GM19397 (cell line): ENCODE data around the gene SP1.
A peak's percentile ranks its signal among the peaks of the same experiment; 100 is the strongest.
"Not testable (repeated sequence)": the region's sequence is repeated elsewhere in the genome, so short reads cannot be mapped to it uniquely, and the experiment has no call there.

ENCODE experiments used
- ATAC-seq: cut with Tn5 transposase; IDR thresholded peaks from one replicate; pipeline ENCODE4 v1.9.1; 2021; ENCODE audit warnings: mild to moderate bottlenecking, moderate library complexity; ENCODE audit not compliant: unreplicated experiment

Gene SP1

DNA sequence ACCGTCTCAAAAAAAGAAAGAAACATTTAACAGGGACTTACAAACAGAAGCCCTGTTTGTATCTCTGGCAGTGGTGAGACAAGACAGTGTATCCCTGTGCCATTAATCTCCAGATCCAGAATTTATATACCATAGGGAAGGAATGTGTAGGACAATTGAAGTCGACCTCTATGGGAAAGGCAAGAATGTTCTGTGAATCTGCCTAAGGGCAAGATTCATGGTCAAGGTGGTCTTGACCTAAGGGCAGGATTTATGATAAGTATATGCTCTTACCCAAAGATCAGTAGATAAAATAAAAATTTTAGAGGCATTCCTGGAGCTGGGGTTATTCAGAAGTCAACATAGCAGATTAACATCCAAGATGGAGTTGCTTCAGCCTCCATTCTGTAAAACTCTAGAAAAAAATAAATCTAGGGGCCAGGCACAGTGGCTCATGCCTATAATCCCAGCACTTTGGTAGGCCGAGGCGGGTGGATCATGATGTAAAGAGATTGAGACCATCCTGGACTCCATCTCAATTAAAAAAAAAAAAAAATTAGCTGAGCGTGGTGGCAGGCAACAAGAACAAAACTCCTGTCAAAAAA is 21.0 kb upstream of the SP1 start:
- no peak for ATAC-seq

DNA sequence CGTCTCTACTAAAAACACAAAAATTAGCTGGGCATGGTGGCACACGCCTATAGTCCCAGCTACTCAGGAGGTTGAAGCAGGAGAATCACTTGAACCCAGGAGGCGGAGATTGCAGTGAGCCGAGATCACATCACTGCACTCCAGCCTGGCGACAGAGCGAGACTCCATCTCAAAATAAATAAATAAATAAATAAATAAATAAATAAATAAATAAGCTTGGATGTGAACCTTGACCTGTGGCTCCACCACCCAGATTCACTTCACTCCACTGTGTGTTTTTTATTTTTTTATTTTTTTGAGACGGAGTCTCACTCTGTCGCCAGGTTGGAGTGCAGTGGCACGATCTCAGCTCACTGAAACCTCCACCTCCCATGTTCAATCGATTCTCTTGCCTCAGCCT is 18.3 kb upstream of the SP1 start:
- not testable (repeated sequence) for ATAC-seq

DNA sequence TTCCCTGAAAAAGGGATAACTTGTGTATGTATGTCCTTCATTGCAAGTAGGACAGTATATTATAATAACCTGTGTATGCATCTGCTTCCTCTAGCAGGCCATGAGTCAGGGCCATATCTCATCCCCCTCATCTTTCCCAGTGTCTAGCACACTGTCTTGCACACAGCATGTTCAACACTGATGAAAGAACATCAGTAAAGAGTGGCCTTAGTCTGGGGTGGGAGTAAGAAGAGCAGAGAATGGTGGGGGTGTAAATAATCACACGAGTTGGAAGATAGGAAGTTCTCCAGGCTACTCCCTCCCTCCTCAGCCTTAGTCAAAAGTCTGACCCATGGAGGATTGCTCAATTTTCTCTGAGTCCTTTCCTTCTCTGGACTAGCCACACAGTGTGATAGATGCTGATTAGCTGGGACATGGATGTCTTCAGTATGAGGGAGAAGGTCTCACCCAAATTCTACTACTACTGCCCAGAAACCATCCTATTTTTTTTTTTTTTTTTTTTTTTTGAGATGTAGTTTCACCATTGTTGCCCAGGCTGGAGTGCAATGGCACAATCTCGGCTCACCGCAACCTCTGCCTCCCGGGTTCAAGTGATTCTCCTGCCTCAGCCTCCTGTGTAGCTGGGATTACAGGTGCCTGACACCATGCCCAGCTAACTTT is 14.6 kb upstream of the SP1 start:
- ATAC-seq: no peak

DNA sequence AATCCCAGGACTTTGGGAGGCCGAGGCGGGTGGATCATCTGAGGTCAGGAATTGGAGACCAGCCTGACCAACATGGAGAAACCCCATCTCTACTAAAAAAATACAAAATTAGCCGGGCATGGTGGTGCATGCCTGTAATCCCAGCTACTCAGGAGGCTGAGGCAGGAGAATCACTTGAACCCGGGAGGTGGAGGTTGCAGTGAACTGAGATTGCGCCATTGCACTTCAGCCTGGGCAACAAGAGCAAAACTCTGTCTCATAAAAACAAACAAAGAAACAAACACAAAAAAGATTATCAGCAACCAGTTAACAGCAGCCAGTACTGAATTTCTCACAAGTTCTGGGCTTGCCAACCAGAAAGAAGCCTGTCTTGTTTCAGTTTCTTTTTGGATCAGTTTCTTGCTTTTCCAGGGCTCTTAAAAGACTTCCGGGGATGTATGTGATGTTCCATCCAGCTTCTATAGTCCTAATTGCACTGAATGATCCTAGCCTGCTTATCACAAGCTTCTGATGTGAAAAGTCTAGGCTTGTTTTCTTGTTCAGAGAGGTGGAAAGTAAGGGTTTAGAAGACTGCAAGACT is 6.3 kb upstream of the SP1 start:
- not testable (repeated sequence) for ATAC-seq

DNA sequence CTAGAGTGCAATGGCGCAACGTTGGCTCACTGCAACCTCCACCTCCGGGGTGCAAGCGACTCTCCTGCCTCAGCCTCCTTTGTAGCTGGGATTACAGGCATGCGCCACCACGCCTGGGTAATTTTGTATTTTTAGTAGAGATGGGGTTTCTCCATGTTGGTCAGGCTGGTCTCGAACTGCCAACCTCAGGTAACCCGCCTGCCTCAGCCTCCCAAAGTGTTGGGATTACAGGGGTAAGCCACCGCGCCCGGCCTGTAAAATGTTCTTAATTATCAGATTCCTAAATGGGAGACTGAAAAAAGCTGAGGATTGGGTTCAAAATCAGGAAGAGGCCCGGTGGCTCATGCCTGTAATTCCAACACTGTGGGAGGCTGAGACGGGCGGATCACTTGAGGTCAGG is 5.7 kb upstream of the SP1 start:
- not testable (repeated sequence) for ATAC-seq

DNA sequence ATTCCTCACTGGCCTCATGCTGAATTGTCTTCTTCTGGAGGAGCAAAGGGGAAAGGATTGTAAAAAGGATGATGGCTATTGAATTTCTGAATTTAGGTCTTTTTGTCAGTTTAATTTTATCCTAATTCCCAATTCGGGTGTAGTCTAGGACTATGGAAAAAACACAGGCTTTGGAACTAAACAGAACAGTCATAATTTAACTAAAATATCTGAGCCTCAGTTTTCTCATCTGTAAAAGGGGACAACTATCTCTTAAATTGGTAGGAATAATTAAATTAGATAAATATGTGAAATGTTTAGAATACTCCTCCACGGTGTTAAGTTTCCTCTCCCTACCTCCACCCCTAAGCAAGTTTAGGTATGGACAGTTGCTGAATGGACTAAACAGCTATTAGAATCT is 3.2 kb upstream of the SP1 start:
- ATAC-seq: no peak

DNA sequence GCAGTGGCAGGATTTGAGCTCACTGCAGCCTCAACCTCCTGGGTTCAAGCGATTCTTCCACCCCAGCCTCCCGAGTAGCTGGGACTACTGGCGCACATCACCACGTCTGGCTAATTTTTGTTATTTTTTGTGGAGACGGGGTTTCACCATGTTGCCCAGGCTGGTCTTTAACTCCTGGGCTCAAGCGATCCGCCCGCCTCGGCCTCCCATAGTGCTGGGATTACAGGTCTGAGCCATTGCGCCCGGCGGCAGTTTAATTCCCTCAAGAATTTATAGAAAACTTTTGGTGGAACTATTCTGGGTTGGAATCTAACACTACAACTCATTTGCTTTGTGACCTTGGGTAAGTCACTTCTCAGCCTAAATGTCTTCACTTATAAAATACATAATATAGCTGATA is 1.8 kb upstream of the SP1 start:
- no peak for ATAC-seq

DNA sequence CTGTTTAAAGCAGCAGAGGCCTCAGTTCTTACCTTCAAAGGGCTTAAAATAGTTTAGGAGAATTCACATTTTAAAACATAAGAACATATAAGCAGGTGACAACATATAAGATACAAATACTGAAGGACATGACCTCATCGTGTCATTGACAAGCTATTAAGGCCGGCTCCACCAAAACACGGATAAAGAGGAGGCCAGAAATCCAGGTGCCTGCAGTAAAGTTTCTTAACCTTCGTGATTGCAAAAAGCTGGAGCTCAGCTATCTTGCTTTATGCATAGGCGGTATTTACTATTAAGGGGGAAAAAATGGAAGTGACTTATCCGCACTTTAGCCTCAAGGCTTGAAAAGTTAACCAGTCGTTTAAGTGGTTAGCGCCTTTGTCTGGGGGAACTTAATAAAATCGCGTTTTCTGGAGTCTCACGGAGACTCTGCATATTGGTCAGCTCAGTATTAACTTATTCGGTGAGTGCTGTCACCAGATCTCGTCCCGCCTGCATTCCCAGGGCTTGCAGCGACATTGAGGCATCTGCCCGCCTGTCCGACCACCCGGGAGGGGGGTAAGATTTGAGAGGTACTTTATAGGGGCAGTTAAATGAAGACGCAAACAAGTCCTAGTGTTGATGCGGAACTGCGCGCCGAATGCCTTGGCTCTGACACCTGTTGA is 1.1 kb upstream of the SP1 start:
- no peak for ATAC-seq

DNA sequence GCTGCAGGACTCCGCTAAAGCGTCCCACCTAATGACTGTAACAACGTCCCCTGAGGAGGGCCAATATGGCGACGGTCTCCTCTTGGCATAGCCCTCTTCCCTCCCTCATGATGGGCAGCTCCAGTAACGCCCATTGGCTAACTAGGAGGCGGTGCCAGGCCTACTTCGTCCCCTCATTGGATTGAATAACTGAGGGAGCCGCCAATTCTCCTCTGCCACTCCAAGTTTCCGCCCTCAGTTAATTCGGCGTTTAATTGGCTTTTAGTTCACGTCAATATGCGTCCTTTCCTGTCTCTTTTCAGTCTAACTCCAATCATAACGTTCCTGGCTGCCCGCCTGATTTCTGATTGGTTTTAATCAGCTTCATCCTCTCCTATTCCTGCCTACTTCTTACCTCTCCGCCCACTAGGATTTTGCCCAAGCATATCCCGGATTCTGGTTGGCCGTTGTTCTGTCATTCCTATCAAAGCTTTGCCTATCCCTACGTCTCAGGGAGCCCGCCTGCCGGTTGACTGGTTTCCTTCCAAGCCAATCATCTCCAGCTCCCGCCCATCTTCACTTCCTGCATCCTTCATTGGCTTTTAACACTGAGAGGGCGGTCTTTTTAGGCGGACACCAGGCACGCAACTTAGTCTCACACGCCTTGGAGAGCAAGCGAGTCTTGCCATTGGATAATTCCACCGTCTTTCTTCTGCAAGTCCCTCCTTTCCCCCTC is 430 bp upstream of the SP1 start:
- peak; percentile 59 for ATAC-seq

DNA sequence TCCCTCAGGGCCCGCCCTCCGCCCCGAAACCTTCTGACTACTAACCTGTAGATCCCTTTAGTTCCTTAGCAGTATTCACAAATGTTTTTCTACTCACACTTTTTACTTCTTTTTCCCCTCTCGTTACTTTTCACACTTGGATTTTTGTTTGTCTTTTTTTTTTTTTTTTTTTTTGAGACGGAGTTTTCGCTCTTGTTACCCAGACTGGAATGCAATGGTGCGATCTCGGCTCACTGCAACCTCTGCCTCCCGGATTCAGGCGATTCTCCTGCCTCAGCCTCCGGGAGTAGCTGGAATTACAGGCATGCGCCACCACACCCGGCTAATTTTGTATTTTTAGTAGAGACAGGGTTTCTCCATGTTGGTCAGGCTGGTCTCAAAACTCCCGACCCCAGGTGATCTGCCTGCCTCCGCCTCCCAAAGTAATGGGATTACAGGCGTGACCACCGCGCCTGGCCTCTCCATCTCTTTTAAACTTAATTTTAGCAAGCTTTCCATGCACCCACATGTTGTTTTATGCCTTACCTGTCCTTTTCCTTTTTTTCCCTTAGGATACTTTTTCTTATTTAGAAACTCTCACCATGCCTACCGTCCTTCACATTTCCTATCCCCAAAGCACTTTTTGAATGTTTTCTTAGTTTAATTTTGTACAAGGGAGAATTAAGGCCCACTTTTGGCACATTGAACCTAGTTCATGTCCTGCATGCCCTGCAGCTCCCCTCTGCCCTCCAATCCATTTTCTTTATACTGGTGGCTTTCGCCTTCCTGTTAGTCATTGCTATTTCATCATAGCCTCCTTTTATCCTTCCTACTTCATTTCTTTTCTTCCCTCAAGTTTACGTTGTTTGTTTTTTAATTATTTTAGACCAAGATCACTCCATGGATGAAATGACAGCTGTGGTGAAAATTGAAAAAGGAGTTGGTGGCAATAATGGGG is 1.1 kb downstream of the SP1 start:
- no peak for ATAC-seq

DNA sequence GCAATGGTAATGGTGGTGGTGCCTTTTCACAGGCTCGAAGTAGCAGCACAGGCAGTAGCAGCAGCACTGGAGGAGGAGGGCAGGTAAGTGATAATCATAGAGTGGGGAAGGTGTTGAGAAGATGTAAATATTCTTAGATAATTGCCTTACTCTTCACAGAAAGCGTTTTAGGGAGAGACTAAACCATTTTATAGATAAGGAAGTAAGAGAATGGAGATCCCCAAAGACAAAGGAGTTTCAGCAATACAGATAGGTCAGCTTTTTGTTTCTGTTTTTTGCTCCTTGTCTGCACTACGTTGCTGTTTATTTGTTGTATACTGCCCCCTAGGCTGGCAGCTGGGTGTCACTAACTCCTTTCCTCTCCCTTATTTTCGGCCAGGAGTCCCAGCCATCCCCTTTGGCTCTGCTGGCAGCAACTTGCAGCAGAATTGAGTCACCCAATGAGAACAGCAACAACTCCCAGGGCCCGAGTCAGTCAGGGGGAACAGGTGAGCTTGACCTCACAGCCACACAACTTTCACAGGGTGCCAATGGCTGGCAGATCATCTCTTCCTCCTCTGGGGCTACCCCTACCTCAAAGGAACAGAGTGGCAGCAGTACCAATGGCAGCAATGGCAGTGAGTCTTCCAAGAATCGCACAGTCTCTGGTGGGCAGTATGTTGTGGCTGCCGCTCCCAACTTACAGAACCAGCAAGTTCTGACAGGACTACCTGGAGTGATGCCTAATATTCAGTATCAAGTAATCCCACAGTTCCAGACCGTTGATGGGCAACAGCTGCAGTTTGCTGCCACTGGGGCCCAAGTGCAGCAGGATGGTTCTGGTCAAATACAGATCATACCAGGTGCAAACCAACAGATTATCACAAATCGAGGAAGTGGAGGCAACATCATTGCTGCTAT is 2.0 kb downstream of the SP1 start:
- no peak for ATAC-seq

DNA sequence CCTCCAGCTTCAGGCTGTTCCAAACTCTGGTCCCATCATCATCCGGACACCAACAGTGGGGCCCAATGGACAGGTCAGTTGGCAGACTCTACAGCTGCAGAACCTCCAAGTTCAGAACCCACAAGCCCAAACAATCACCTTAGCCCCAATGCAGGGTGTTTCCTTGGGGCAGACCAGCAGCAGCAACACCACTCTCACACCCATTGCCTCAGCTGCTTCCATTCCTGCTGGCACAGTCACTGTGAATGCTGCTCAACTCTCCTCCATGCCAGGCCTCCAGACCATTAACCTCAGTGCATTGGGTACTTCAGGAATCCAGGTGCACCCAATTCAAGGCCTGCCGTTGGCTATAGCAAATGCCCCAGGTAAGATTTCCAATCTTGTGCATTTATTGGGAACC is 3.3 kb downstream of the SP1 start:
- no peak for ATAC-seq

DNA sequence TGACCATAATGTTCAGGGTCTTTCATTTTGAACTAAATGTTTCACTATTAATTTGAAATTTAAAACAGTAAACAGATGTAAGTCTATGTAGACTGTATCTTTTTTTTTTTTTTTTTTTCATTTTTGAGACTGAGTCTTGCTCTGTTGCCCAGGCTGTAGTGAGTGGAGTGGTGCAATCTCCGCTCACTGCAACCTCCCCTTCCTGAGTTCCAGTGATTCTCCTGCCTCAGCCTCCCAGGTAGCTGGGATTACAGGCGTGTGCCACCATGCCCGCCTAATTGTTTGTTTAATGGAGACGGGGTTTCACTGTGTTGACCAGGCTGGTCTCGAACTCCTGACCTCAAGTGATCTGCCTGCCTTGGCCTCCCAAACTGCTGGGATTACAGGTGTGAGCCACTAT is 6.4 kb downstream of the SP1 start:
- ATAC-seq: not testable (repeated sequence)

DNA sequence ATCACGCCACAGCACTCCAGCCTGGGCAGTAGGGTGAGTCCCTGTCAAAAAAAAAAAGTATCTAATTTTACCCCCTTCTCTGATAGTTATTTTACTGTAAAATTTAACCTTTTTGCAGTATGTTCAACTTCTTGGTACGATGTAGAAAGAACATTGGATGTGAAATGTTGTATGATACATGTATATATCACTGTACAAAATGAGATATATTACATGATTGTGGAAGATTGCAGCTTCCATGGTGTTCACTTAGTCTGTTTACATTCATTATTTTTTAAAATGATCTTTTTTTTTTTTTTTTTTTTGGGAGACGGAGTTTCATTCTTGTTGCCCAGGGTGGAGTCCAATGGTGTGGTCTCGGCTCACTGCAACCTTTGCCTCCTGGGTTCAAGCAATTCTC is 9.0 kb downstream of the SP1 start:
- no peak for ATAC-seq

DNA sequence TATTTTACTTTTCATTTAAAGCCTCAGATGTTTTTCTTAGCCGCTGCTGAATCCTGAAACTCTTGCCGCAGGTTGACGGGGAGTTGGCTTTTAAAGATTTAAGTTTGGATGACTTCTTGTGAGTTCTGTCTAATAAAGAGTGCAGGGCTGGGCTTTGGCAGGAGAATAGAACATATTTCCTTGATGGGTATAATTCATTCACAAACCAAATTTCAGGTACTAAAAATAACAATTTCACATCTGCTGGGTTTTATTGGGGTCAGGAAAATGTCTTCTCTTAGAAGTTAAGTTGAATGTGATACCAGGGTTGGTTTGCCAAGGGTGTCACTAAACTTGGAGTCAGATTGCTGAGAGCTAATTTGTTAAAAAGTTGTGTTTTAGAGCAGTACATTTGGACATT is 9.7 kb downstream of the SP1 start:
- ATAC-seq: no peak

DNA sequence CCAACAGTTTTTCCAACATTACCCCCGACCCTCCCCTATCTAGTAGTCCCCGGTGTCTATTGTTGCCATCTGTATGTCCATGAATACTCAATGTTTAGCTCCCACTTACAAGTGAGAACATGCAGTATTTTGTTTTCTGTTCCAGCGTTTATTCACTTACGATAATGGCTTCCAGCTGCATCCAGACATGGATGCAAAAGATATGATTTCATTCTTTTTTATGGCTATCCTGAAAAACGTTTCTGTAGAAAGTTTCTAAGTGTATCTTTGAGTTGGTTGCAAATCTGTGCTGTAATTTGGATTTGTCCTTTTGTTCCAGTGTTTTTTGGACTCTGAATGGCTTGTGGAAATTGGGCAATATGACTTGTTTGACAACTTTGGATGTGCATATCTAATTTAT is 11.7 kb downstream of the SP1 start:
- no peak for ATAC-seq

DNA sequence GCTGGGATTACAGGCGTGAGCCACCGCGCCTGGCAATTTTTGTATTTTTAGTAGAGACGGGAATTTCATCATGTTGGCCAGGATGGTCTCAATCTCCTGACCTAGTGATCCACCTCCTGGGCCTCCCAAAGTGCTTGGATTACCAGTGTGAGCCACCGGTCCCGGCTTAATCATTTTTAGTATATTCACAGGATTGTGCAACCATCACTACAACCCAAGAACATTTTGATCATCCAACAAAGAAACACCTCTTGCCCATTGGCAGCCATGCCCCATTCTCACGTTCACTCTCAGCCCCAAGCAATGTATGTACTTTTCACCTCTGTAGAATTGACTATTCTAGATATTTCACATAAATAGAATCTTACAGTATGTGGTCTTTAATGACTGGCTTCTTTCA is 19.9 kb downstream of the SP1 start:
- no peak for ATAC-seq

DNA sequence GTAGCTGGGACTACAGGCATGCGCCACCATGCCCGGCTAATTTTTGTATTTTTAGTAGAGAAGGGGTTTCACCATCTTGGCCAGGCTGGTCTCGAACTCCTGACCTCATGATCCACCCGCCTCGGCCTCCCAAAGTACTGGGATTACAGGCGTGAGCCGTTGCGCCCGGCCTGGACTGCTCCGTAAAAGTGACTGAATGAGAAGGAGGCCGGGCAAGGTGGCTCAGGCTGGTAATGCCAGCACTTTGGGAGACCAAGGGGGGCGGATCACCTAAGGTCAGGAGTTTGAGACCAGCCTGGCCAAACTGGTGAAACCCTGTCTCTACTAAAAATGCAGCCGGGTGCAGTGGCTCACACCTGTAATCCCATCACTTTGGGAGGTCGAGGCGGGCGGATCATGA is 22.4 kb downstream of the SP1 start:
- not testable (repeated sequence) for ATAC-seq

DNA sequence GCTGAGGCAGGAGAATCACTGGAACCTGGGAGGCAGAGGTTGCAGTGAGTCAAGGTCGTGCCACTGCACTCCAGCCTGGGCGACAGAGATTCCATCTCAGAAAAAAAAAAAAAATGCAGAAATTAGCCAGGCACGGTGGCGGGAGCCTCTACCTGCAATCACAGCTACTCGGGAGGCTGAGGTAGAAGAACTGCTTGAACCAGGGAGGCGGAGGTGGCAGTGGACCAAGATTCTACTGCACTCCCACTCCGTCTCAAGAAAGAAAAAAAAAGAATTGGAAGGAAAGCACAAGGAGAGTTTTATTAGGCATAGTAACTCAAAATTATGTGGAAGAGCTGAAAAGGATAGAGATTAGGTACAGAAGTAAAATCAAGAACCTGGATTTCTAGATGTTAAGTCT is 22.9 kb downstream of the SP1 start:
- ATAC-seq: no peak
